ENCODE results near the gene ZBTB32.
A peak's percentile ranks its signal among the peaks of the same experiment; 100 is the strongest.

ZBTB32 gene

GRCh38 chr19:35751839-35752745 lies 47.7 kb downstream of the ZBTB32 start:
- no peak for TF ChIP-seq CTCF (conservative IDR thresholded peaks at IDR 0.05; ENCODE audit: low read depth)
- no peak overlapping the region; the same call in 1 of the 2 replicates for H3K27ac ChIP-seq
- POLR2A ChIA-PET (ENCODE audit: low non-redundant PET) = interaction anchor here (1.1 kb wide), 1 partner anchor 11 kb away, joined by 3 read pairs; no protein-coding TSS in a partner anchor
- no peak for DNase-seq (ENCODE audit: low spot score)
- CTCF ChIA-PET = interaction anchor here (0.7 kb wide), 1 partner anchor 18 kb away, joined by 6 read pairs; no protein-coding TSS in a partner anchor

GRCh38 chr19:35752746-35753350 lies 48.5 kb downstream of the ZBTB32 start:
- ChIA-PET POLR2A (ENCODE audit: low non-redundant PET) (no interaction called here), CTCF (interaction anchor here (0.6 to 0.7 kb wide), 2 partner anchors 11 to 19 kb away, joined by 4 to 6 read pairs; no protein-coding TSS in a partner anchor)

GRCh38 chr19:35753634-35754369 lies 49.4 kb downstream of the ZBTB32 start:
- ChIA-PET POLR2A (ENCODE audit: low non-redundant PET) (no interaction called here), CTCF (no interaction called here)
- peak overlapping the region; percentile 98 for H3K27ac ChIP-seq
- no peak for DNase-seq (ENCODE audit: low spot score)
- TF ChIP-seq CTCF (conservative IDR thresholded peaks at IDR 0.05; ENCODE audit: low read depth) = no peak

More at GRCh38 chr19:35752746-35753350, 48.5 kb downstream of the ZBTB32 start:
- DNase-seq (ENCODE audit: low spot score) = no peak
- peak overlapping the region; percentile 98; the same call in 1 of the 2 replicates for H3K27ac ChIP-seq
- no peak for TF ChIP-seq CTCF (conservative IDR thresholded peaks at IDR 0.05; ENCODE audit: low read depth)

- TF ChIP-seq CTCF (conservative IDR thresholded peaks at IDR 0.05; ENCODE audit: low read depth) = no peak
- no peak for DNase-seq (ENCODE audit: low spot score)
- ChIA-PET CTCF (no interaction called here), POLR2A (ENCODE audit: low non-redundant PET) (no interaction called here)
- peak overlapping the region; percentile 98 for H3K27ac ChIP-seq
Observed at GRCh38 chr19:35754370-35755130, 50.2 kb downstream of the ZBTB32 start.

- ChIA-PET POLR2A (ENCODE audit: low non-redundant PET) (no interaction called here), CTCF (no interaction called here)
- DNase-seq (ENCODE audit: low spot score) = no peak
- TF ChIP-seq CTCF (conservative IDR thresholded peaks at IDR 0.05; ENCODE audit: low read depth) = no peak
- peak overlapping the region; percentile 98 for H3K27ac ChIP-seq
Observed at GRCh38 chr19:35755131-35755549, 50.8 kb downstream of the ZBTB32 start.

All from RWPE1 (cell line).